Neural progenitor cell (in vitro differentiated cells): ENCODE measurements around the gene NOC3L. TPM values are rescaled to one million over a fixed set of nuclear protein-coding genes. Genes with fewer than 3 reads are reported as not detected.
"Not testable (repeated sequence)": the region's sequence is repeated elsewhere in the genome, so short reads cannot be mapped to it uniquely, and the experiment has no call there.

ENCODE experiments used
- DNase-seq: peaks from one replicate; pipeline ENCODE4 v3.0.0-alpha.2; 2016; ENCODE audit warnings: low spot score
- H2AFZ ChIP-seq: fragments of 200-600 bp; sonication (generic); replicated peaks from 2 replicates; pipeline ENCODE4 v1.6.1; 2016; ENCODE audit warnings: antibody characterized with exemption
- H3F3A ChIP-seq: fragments of 200-600 bp; sonication (generic); 2 replicates; pipeline ENCODE4 v1.6.1; 2016; ENCODE audit warnings: antibody characterized with exemption, low read depth
- H3K27ac ChIP-seq: fragments of 200-600 bp; sonication (generic); 2 replicates; pipeline ENCODE4 v1.5.1; 2016; ENCODE audit warnings: mild to moderate bottlenecking
- H3K27me3 ChIP-seq: fragments of 200-600 bp; sonication (generic); 2 replicates; pipeline ENCODE4 v1.6.1; 2016; ENCODE audit warnings: mild to moderate bottlenecking, moderate library complexity
- H3K36me3 ChIP-seq: fragments of 200-600 bp; sonication (generic); 2 replicates; pipeline ENCODE4 v1.5.1; 2016
- H3K4me1 ChIP-seq: fragments of 200-600 bp; sonication (generic); 2 replicates; pipeline ENCODE4 v1.6.1; 2016; ENCODE audit warnings: mixed run types
- H3K4me2 ChIP-seq: fragments of 200-600 bp; sonication (generic); 2 replicates; pipeline ENCODE4 v1.6.1; 2016
- H3K4me3 ChIP-seq: fragments of 200-600 bp; sonication (generic); 2 replicates; pipeline ENCODE4 v1.5.1; 2016
- H3K79me2 ChIP-seq: fragments of 200-600 bp; sonication (generic); 2 replicates; pipeline ENCODE4 v1.6.1; 2016; ENCODE audit warnings: low read depth
- H3K9ac ChIP-seq: fragments of 200-600 bp; sonication (generic); 2 replicates; pipeline ENCODE4 v1.6.1; 2016
- H3K9me3 ChIP-seq: fragments of 200-600 bp; sonication (generic); 2 replicates; pipeline ENCODE4 v1.5.1; 2016; ENCODE audit warnings: low read depth
- H4K20me1 ChIP-seq: fragments of 200-600 bp; sonication (generic); 2 replicates; pipeline ENCODE4 v1.6.1; 2016; ENCODE audit warnings: low read depth
- H3K27ac Mint-ChIP-seq: 3 replicates; pipeline ENCODE4 v1.8.0; 2021; ENCODE audit warnings: mixed read lengths
- H3K27me3 Mint-ChIP-seq: 2 replicates; pipeline ENCODE4 v1.8.0; 2022; ENCODE audit warnings: low read depth, mild to moderate bottlenecking, inconsistent platforms, moderate library complexity, mixed read lengths; ENCODE audit not compliant: insufficient read depth
- H3K36me3 Mint-ChIP-seq: 3 replicates; pipeline ENCODE4 v1.8.0; 2021; ENCODE audit warnings: mixed read lengths
- H3K4me1 Mint-ChIP-seq: 3 replicates; pipeline ENCODE4 v1.8.0; 2021; ENCODE audit warnings: mixed read lengths
- H3K4me3 Mint-ChIP-seq: 3 replicates; pipeline ENCODE4 v1.8.0; 2021; ENCODE audit warnings: mild to moderate bottlenecking, moderate library complexity, mixed read lengths
- H3K9me3 Mint-ChIP-seq: 3 replicates; pipeline ENCODE4 v1.8.0; 2020; ENCODE audit warnings: mixed read lengths
- CTCF ChIP-seq: fragments of 200-600 bp; sonication (generic); IDR thresholded peaks from 2 replicates; pipeline ENCODE4 v1.5.1; 2017; ENCODE audit warnings: antibody characterized with exemption, mild to moderate bottlenecking
- EZH2 ChIP-seq: fragments of 200-600 bp; sonication (generic); IDR thresholded peaks from 2 replicates; pipeline ENCODE4 v1.6.1; 2017; ENCODE audit warnings: antibody characterized with exemption, mild to moderate bottlenecking, moderate library complexity
- EZH2phosphoT487 ChIP-seq: fragments of 200-600 bp; sonication (generic); IDR thresholded peaks from 2 replicates; pipeline ENCODE4 v1.6.1; 2017; ENCODE audit warnings: antibody characterized with exemption
- total RNA-seq: library from RNA; depleted of rRNA; stranded (reverse); fragments of >200 nt; gene quantifications from 2 replicates; pipeline ENCODE4 v1.2.3, GENCODE V29; 2015; ENCODE audit warnings: low replicate concordance

NOC3L gene
- total RNA-seq, 1 donor from 2014 or later: 49.2 TPM

- no peaks in the 10 kb centered on the region for H3K9me3 ChIP-seq
- no peak for DNase-seq
- no peak overlapping the region for H3K9ac ChIP-seq
- H3K4me3 ChIP-seq: no peak overlapping the region
- H2AFZ ChIP-seq: no peak overlapping the region
- H3K36me3 Mint-ChIP-seq: no peaks in the 10 kb centered on the region
- H3K27me3 ChIP-seq: peaks cover 12% of the 10 kb centered on the region
- peaks cover 5% of the 10 kb centered on the region for H3K27me3 Mint-ChIP-seq
- H3K4me2 ChIP-seq: no peak overlapping the region
- peaks cover 7% of the 10 kb centered on the region for H3K4me1 Mint-ChIP-seq
- no peak overlapping the region for H3K27ac Mint-ChIP-seq
- H3K4me1 ChIP-seq: no peaks in the 10 kb centered on the region
- H4K20me1 ChIP-seq: peaks cover under 1% of the 10 kb centered on the region
- peaks cover 4% of the 10 kb centered on the region for H3K9me3 Mint-ChIP-seq
- H3K36me3 ChIP-seq: no peaks in the 10 kb centered on the region
- H3F3A ChIP-seq: peaks cover 8% of the 10 kb centered on the region
- no peaks in the 10 kb centered on the region for H3K79me2 ChIP-seq
- no peak for TF ChIP-seq CTCF
- TF ChIP-seq EZH2: no peak
- no peak for TF ChIP-seq EZH2phosphoT487
- H3K27ac ChIP-seq: no peak overlapping the region
- no peak overlapping the region for H3K4me3 Mint-ChIP-seq
Observed at GRCh38 chr10:94398762-94399161, 36.0 kb upstream of the NOC3L start.

GRCh38 chr10:94397549-94398370, 35.0 kb upstream of the NOC3L start:
- Mint-ChIP-seq H3K9me3 (peaks cover 4% of the 10 kb centered on the region), H3K4me3 (no peak overlapping the region)

GRCh38 chr10:94392117-94392516, 29.4 kb upstream of the NOC3L start:
- H3K4me1 ChIP-seq, H2AFZ ChIP-seq, H3F3A ChIP-seq, H3K4me2 ChIP-seq, H3K4me3 Mint-ChIP-seq, H3K9me3 Mint-ChIP-seq, H4K20me1 ChIP-seq, DNase-seq, H3K4me3 ChIP-seq, H3K9ac ChIP-seq, H3K36me3 Mint-ChIP-seq, H3K9me3 ChIP-seq, H3K27ac ChIP-seq, H3K79me2 ChIP-seq, H3K27me3 Mint-ChIP-seq, H3K27me3 ChIP-seq, H3K4me1 Mint-ChIP-seq, H3K27ac Mint-ChIP-seq, H3K36me3 ChIP-seq: not testable (repeated sequence)

More at GRCh38 chr10:94397549-94398370, 35.0 kb upstream of the NOC3L start:
- no peak for DNase-seq
- Histone ChIP-seq H3K27me3 (peaks cover 1% of the 10 kb centered on the region), H3K9ac (no peak overlapping the region), H2AFZ (no peak overlapping the region), H3K79me2 (no peaks in the 10 kb centered on the region), H3F3A (peaks cover 4% of the 10 kb centered on the region), H3K36me3 (no peaks in the 10 kb centered on the region), H4K20me1 (no peaks in the 10 kb centered on the region), H3K4me1 (no peaks in the 10 kb centered on the region), H3K27ac (no peak overlapping the region), H3K4me2 (no peak overlapping the region), H3K4me3 (no peak overlapping the region), H3K9me3 (no peaks in the 10 kb centered on the region)
- no peak overlapping the region for H3K27ac Mint-ChIP-seq
- TF ChIP-seq EZH2 (no peak), EZH2phosphoT487 (no peak), CTCF (no peak)
- peaks cover 7% of the 10 kb centered on the region for H3K4me1 Mint-ChIP-seq
- H3K27me3 Mint-ChIP-seq: peaks cover 5% of the 10 kb centered on the region
- H3K36me3 Mint-ChIP-seq: no peaks in the 10 kb centered on the region

GRCh38 chr10:94385733-94386132, 23.0 kb upstream of the NOC3L start:
- H3K27me3 Mint-ChIP-seq, H3K27ac Mint-ChIP-seq: not testable (repeated sequence)

More at GRCh38 chr10:94385733-94386132, 23.0 kb upstream of the NOC3L start:
- not testable (repeated sequence) for H2AFZ ChIP-seq, H3K9me3 Mint-ChIP-seq, H3K27me3 ChIP-seq, H3K4me1 ChIP-seq, H3K4me2 ChIP-seq, H4K20me1 ChIP-seq, H3K36me3 Mint-ChIP-seq, H3K4me1 Mint-ChIP-seq, H3K4me3 ChIP-seq, DNase-seq, H3K36me3 ChIP-seq, H3K9ac ChIP-seq, H3F3A ChIP-seq, H3K79me2 ChIP-seq, H3K27ac ChIP-seq, H3K4me3 Mint-ChIP-seq, H3K9me3 ChIP-seq
